NCI-H446 treated with DMSO at 0.1 percent for 48 hours (cell line): ENCODE data around the gene CEMIP2.
"Not testable (repeated sequence)": the region's sequence is repeated elsewhere in the genome, so short reads cannot be mapped to it uniquely, and the experiment has no call there.

Source experiments
- DNase-seq: peaks from one replicate; lab custom pipeline; 2025; lab: John Stamatoyannopoulos, UW

CEMIP2 gene

GRCh38 chr9:71710201-71710600 lies 58.1 kb downstream of the CEMIP2 start:
- DNase-seq: no peak

- DNase-seq: no peak
Observed at GRCh38 chr9:71709384-71709783, 58.9 kb downstream of the CEMIP2 start.

- DNase-seq: no peak
Observed at GRCh38 chr9:71706176-71706575, 62.1 kb downstream of the CEMIP2 start.

- DNase-seq: no peak
Observed at GRCh38 chr9:71704796-71705195, 63.5 kb downstream of the CEMIP2 start.

- no peak for DNase-seq
Observed at GRCh38 chr9:71703172-71703872, 65.0 kb downstream of the CEMIP2 start.

GRCh38 chr9:71697882-71698281 lies 70.4 kb downstream of the CEMIP2 start:
- no peak for DNase-seq

GRCh38 chr9:71694332-71694731 lies 74.0 kb downstream of the CEMIP2 start:
- DNase-seq: no peak

- no peak for DNase-seq
Observed at GRCh38 chr9:71693607-71694006, 74.7 kb downstream of the CEMIP2 start.

GRCh38 chr9:71692337-71692736 lies 76.0 kb downstream of the CEMIP2 start:
- DNase-seq: no peak

GRCh38 chr9:71691576-71691975 lies 76.7 kb downstream of the CEMIP2 start:
- DNase-seq: not testable (repeated sequence)

- DNase-seq: no peak
Observed at GRCh38 chr9:71690689-71691435, 77.5 kb downstream of the CEMIP2 start.

GRCh38 chr9:71690063-71690688 lies 78.1 kb downstream of the CEMIP2 start:
- DNase-seq: no peak

GRCh38 chr9:71687676-71688075 lies 80.6 kb downstream of the CEMIP2 start:
- DNase-seq: no peak

GRCh38 chr9:71685988-71686387 lies 82.3 kb downstream of the CEMIP2 start:
- no peak for DNase-seq

- DNase-seq: no peak
Observed at GRCh38 chr9:71685394-71685793, 82.9 kb downstream of the CEMIP2 start.

GRCh38 chr9:71684566-71684965 lies 83.7 kb downstream of the CEMIP2 start:
- DNase-seq: no peak

GRCh38 chr9:71683598-71684235 lies 84.6 kb downstream of the CEMIP2 start:
- no peak for DNase-seq

- no peak for DNase-seq
Observed at GRCh38 chr9:71681708-71682272, 86.5 kb downstream of the CEMIP2 start.

GRCh38 chr9:71681104-71681707 lies 87.1 kb downstream of the CEMIP2 start:
- DNase-seq: no peak

- DNase-seq: no peak
Observed at GRCh38 chr9:71680189-71680980, 87.9 kb downstream of the CEMIP2 start.

GRCh38 chr9:71678999-71679398 lies 89.3 kb downstream of the CEMIP2 start:
- no peak for DNase-seq
